Measurements from ENCODE around the gene TRIO. TPM values are rescaled to one million over a fixed set of nuclear protein-coding genes. Genes with fewer than 3 reads are reported as not detected.

The TRIO gene
- polyA plus RNA-seq, 3 donors: 1.7 to 45.8 (median 2.1) TPM

DNA sequence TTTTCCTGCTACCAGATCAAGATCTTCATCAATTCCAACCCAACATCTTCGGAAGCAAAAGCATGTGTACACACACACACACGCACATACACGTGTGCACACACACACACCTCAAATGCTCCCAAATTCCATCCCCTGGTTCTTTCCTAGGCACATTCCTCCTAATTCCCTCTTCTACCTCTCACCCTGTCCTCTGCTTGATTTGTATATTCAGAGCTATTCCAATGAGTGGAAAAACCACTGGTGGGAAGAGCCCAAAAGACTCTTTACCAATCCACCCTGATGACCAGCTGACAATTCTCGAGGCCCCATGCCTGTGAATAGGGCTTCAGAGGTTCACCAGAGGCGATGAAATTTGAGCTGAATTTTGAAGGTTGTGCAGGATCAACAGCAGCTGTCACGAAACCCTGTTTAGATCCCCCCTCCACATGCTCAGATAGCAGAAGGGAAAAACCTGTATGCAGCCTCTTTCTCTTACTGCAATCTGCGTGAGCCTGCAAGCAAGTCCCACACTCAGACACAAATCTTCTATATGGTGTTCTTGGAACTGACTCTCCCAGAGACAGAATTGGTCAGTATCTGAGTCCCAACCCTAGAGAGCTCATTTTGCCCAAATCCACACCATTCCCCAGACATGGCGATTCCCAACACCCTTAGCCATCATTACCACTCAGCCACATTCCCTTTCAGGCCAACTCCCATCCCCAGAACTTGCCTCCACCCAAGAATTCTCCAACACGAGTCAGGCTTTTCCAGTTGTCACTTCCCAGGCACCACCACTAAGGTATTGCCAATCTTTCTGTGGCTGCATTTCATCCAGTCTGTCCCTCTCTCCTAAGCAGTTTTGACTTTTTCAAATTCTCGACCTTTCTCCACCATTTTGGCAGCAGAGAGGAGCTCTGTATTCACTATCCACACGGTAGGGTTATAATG, 4.3 kb upstream of the TRIO start:
- H3K9me3 Mint-ChIP-seq: peaks cover 5 to 24% (median 16%) of the 10 kb centered on the region in 7 donors
- Histone ChIP-seq H3K9ac (ENCODE audit: insufficient read depth, low read length, poor library complexity, severe bottlenecking) (no peak overlapping the region), H4K20me1 (ENCODE audit: insufficient read depth, low read length) (no peaks in the 10 kb centered on the region), H3K4me3 (replicated peaks in 1 of 3; ENCODE audit: low read depth in 2 of 3, low read length in 3 of 3) (no peak overlapping the region), H3K27me3 (ENCODE audit: control insufficient read depth in 2 of 2, insufficient read depth in 2 of 2, low read length in 2 of 2) (peaks cover 0 to 7% of the 10 kb centered on the region in 2 donors), H3K36me3 (replicated peaks in 1 of 2; ENCODE audit: control insufficient read depth in 1 of 2, insufficient read depth in 2 of 2, low read length in 2 of 2) (no peaks in the 10 kb centered on the region), H3K4me2 (replicated peaks; ENCODE audit: extremely low read depth, low read length, poor library complexity, severe bottlenecking) (no peak overlapping the region), H3K9me3 (replicated peaks in 1 of 2; ENCODE audit: control insufficient read depth in 1 of 2, insufficient read depth in 1 of 2, low read length in 2 of 2) (peaks cover 9 to 16% of the 10 kb centered on the region in 2 donors), H2AFZ (ENCODE audit: insufficient read depth, low read depth, low read length, poor library complexity, severe bottlenecking) (no peak overlapping the region), H3K79me2 (ENCODE audit: insufficient read depth, low read length) (peaks cover under 1% of the 10 kb centered on the region), H3K4me1 (ENCODE audit: control insufficient read depth in 1 of 2, insufficient read depth in 2 of 2, low read length in 2 of 2) (peaks cover 8 to 11% of the 10 kb centered on the region in 2 donors), H3K27ac (ENCODE audit: low read depth in 1 of 2, low read length in 2 of 2) (no peak overlapping the region)
- no peaks in the 10 kb centered on the region for H3K36me3 Mint-ChIP-seq
- no peak for DNase-seq
- peak overlapping the region in 1 of 2 donors; percentile 16 for H3K4me3 Mint-ChIP-seq
- peaks cover 6 to 15% (median 7%) of the 10 kb centered on the region in 3 donors for H3K27me3 Mint-ChIP-seq (ENCODE audit: low read depth in 3 of 3)
- intact Hi-C loops (cut with micrococcal nuclease): no loop called here
- TF ChIP-seq CTCF (IDR thresholded peaks at IDR 0.05): no peak
- no peak overlapping the region for H3K27ac Mint-ChIP-seq
- 98% methylated on average over 6 of the region's 11 CpGs for WGBS (ENCODE audit: insufficient coverage)
- peaks cover 7% of the 10 kb centered on the region for H3K4me1 Mint-ChIP-seq

GRCh38 chr5:14141764-14142163, 1.4 kb upstream of the TRIO start:
- peaks cover 24% of the 10 kb centered on the region for H4K20me1 ChIP-seq (ENCODE audit: insufficient read depth, low read length)
- no peak for TF ChIP-seq CTCF (IDR thresholded peaks at IDR 0.05)
- Mint-ChIP-seq H3K36me3 (no peaks in the 10 kb centered on the region), H3K4me1 (peaks cover 24% of the 10 kb centered on the region), H3K4me3 (peak overlapping the region in 1 of 2 donors; percentile 92), H3K27me3 (ENCODE audit: low read depth in 3 of 3) (peaks cover 6 to 17% (median 9%) of the 10 kb centered on the region in 3 donors), H3K27ac (no peak overlapping the region), H3K9me3 (peaks cover 0 to 1% (median 0%) of the 10 kb centered on the region in 7 donors)
- H3K27ac ChIP-seq (ENCODE audit: low read depth in 1 of 2, low read length in 2 of 2): no peak overlapping the region
- H3K9ac ChIP-seq (ENCODE audit: insufficient read depth, low read length, poor library complexity, severe bottlenecking): no peak overlapping the region
- no peak overlapping the region for H3K4me2 ChIP-seq (replicated peaks; ENCODE audit: extremely low read depth, low read length, poor library complexity, severe bottlenecking)
- no peaks in the 10 kb centered on the region for H3K36me3 ChIP-seq (replicated peaks in 1 of 2; ENCODE audit: control insufficient read depth in 1 of 2, insufficient read depth in 2 of 2, low read length in 2 of 2)
- H3K79me2 ChIP-seq (ENCODE audit: insufficient read depth, low read length): peaks cover 27% of the 10 kb centered on the region
- peaks cover 0 to 7% of the 10 kb centered on the region in 2 donors for H3K27me3 ChIP-seq (ENCODE audit: control insufficient read depth in 2 of 2, insufficient read depth in 2 of 2, low read length in 2 of 2)
- intact Hi-C loops (cut with micrococcal nuclease): loop anchor here (2.0 to 10.0 kb wide), 3 partner anchors 63 to 129 kb away; no protein-coding TSS in a partner anchor
- H3K4me1 ChIP-seq (ENCODE audit: control insufficient read depth in 1 of 2, insufficient read depth in 2 of 2, low read length in 2 of 2): peaks cover 19 to 32% of the 10 kb centered on the region in 2 donors
- no CpG with 5 or more reads among the region's 3 CpGs for WGBS (ENCODE audit: insufficient coverage)
- H2AFZ ChIP-seq (ENCODE audit: insufficient read depth, low read depth, low read length, poor library complexity, severe bottlenecking): peak overlapping the region; percentile 95
- DNase-seq: no peak
- no peaks in the 10 kb centered on the region for H3K9me3 ChIP-seq (replicated peaks in 1 of 2; ENCODE audit: control insufficient read depth in 1 of 2, insufficient read depth in 1 of 2, low read length in 2 of 2)
- H3K4me3 ChIP-seq (replicated peaks in 1 of 3; ENCODE audit: low read depth in 2 of 3, low read length in 3 of 3): peak overlapping the region in 1 of 3 experiments; percentile 86

Data from CD14-positive monocyte (primary cell).